Hematopoietic multipotent progenitor cell treated with erythropoietin and hydrocortisone succinate and interleukin-3 and kit ligand, for 17 days (in vitro differentiated cells): Measurements from ENCODE around the gene UBL5.

Experiments
- DNase-seq: peaks from one replicate; pipeline ENCODE4 v3.0.0-alpha.2; 2015; ENCODE audit warnings: low spot score

UBL5 gene

GRCh38 chr19:9854282-9854846 is 26.6 kb downstream of the UBL5 start:
- DNase-seq: no peak

GRCh38 chr19:9856609-9857008 is 28.9 kb downstream of the UBL5 start:
- DNase-seq: no peak

- DNase-seq: no peak
Measured at GRCh38 chr19:9857076-9857721, 29.5 kb downstream of the UBL5 start.

GRCh38 chr19:9857920-9858746 is 30.4 kb downstream of the UBL5 start:
- no peak for DNase-seq

- no peak for DNase-seq
Measured at GRCh38 chr19:9858766-9859165, 31.0 kb downstream of the UBL5 start.

- DNase-seq: no peak
Measured at GRCh38 chr19:9860407-9860806, 32.7 kb downstream of the UBL5 start.

- no peak for DNase-seq
Measured at GRCh38 chr19:9861503-9861902, 33.8 kb downstream of the UBL5 start.

- DNase-seq: no peak
Measured at GRCh38 chr19:9862938-9863337, 35.2 kb downstream of the UBL5 start.

- DNase-seq: no peak
Measured at GRCh38 chr19:9863759-9864158, 36.0 kb downstream of the UBL5 start.

- DNase-seq: no peak
Measured at GRCh38 chr19:9865732-9866501, 38.2 kb downstream of the UBL5 start.

GRCh38 chr19:9868983-9869617 is 41.4 kb downstream of the UBL5 start:
- no peak for DNase-seq

- no peak for DNase-seq
Measured at GRCh38 chr19:9871626-9872338, 44.1 kb downstream of the UBL5 start.

GRCh38 chr19:9872618-9873242 is 45.0 kb downstream of the UBL5 start:
- DNase-seq: no peak

GRCh38 chr19:9875031-9875627 is 47.4 kb downstream of the UBL5 start:
- DNase-seq: no peak

- no peak for DNase-seq
Measured at GRCh38 chr19:9875796-9876195, 48.1 kb downstream of the UBL5 start.

GRCh38 chr19:9877780-9878510 is 50.2 kb downstream of the UBL5 start:
- no peak for DNase-seq

GRCh38 chr19:9878511-9879196 is 50.9 kb downstream of the UBL5 start:
- no peak for DNase-seq
